Karpas-422 (cell line): ENCODE measurements around the gene STK24. TPM values are rescaled to one million over a fixed set of nuclear protein-coding genes. Genes with fewer than 3 reads are reported as not detected.

ENCODE experiments used
- DNase-seq: peaks from one replicate; pipeline ENCODE4 v3.0.0-alpha.2; 2015
- H2AFZ ChIP-seq: fragments of 200-600 bp; sonication (generic); 2 replicates; pipeline ENCODE4 v1.6.1; 2014; ENCODE audit warnings: antibody characterized with exemption, low read length, mixed read lengths
- H3K27ac ChIP-seq: fragments of 200-600 bp; sonication (generic); 2 replicates; pipeline ENCODE4 v1.5.1; 2014; ENCODE audit warnings: mild to moderate bottlenecking, low read length, moderate library complexity
- H3K27me3 ChIP-seq: fragments of 200-600 bp; sonication (generic); 2 replicates; pipeline ENCODE4 v1.6.1; 2014; ENCODE audit warnings: low read length, mixed read lengths
- H3K36me3 ChIP-seq: fragments of 200-600 bp; sonication (generic); 2 replicates; pipeline ENCODE4 v1.6.1; 2014; ENCODE audit warnings: low read length, mixed read lengths; ENCODE audit not compliant: insufficient read depth
- H3K4me1 ChIP-seq: fragments of 200-600 bp; sonication (generic); 2 replicates; pipeline ENCODE4 v1.6.1; 2014; ENCODE audit warnings: mild to moderate bottlenecking, low read length, mixed read lengths
- H3K4me2 ChIP-seq: fragments of 200-600 bp; sonication (generic); 2 replicates; pipeline ENCODE4 v1.6.1; 2014; ENCODE audit warnings: low read length, low read depth, mild to moderate bottlenecking; ENCODE audit not compliant: poor library complexity, severe bottlenecking
- H3K4me3 ChIP-seq: fragments of 200-600 bp; sonication (generic); 2 replicates; pipeline ENCODE4 v1.5.1; 2014; ENCODE audit warnings: mild to moderate bottlenecking, antibody characterized with exemption, low read length, mixed read lengths
- H3K79me2 ChIP-seq: fragments of 200-600 bp; sonication (generic); 2 replicates; pipeline ENCODE4 v1.6.1; 2014; ENCODE audit warnings: mild to moderate bottlenecking, low read length, mixed read lengths
- H3K9ac ChIP-seq: fragments of 200-600 bp; sonication (generic); 2 replicates; pipeline ENCODE4 v1.6.0; 2014; ENCODE audit warnings: low read length
- H3K9me2 ChIP-seq: fragments of 200-600 bp; sonication (generic), shearing (Covaris generic); replicated peaks from 2 replicates; pipeline ENCODE4 v1.6.0; 2014; ENCODE audit warnings: mild to moderate bottlenecking, low read length, moderate library complexity; ENCODE audit not compliant: insufficient read depth
- H3K9me3 ChIP-seq: fragments of 300-700, 200-600 bp; sonication (generic); 2 replicates; pipeline ENCODE4 v1.6.1; 2014; ENCODE audit warnings: low read length, mixed read lengths
- H4K20me1 ChIP-seq: fragments of 200-600 bp; sonication (generic); 2 replicates; pipeline ENCODE4 v1.6.1; 2014; ENCODE audit warnings: mild to moderate bottlenecking, antibody characterized with exemption, low read length, low read depth; ENCODE audit not compliant: insufficient read depth
- total RNA-seq: library from RNA; depleted of rRNA; stranded (reverse); fragments of >200 nt; shearing (Covaris generic); gene quantifications from 2 replicates; pipeline ENCODE4 v1.2.3, GENCODE V29; 2014; ENCODE audit warnings: low replicate concordance

Gene STK24
- total RNA-seq, 1 experiment from 2014 or later = 107 TPM

- H2AFZ ChIP-seq = no peak overlapping the region
- no peaks in the 10 kb centered on the region for H3K36me3 ChIP-seq
- H3K9me3 ChIP-seq = no peaks in the 10 kb centered on the region
- peaks cover 95% of the 10 kb centered on the region for H3K79me2 ChIP-seq
- H3K27ac ChIP-seq = no peak overlapping the region
- H3K4me2 ChIP-seq = peak overlapping the region; percentile 48
- H3K4me3 ChIP-seq = no peak overlapping the region
- DNase-seq = no peak
- H3K9me2 ChIP-seq = no peaks in the 10 kb centered on the region
- H4K20me1 ChIP-seq = peaks cover 73% of the 10 kb centered on the region
- H3K27me3 ChIP-seq = no peaks in the 10 kb centered on the region
- H3K9ac ChIP-seq = no peak overlapping the region
- H3K4me1 ChIP-seq = peaks cover 46% of the 10 kb centered on the region
Observed at GRCh38 chr13:98489446-98490194, 87.3 kb downstream of the STK24 start.

- Histone ChIP-seq H3K9me3 (no peaks in the 10 kb centered on the region), H3K9me2 (no peaks in the 10 kb centered on the region), H3K4me2 (peak overlapping the region; percentile 48), H3K9ac (no peak overlapping the region), H3K36me3 (no peaks in the 10 kb centered on the region), H3K79me2 (peaks cover 100% of the 10 kb centered on the region), H2AFZ (no peak overlapping the region), H3K27me3 (no peaks in the 10 kb centered on the region), H3K27ac (peak overlapping the region; percentile 45; the same call in 1 of the 2 replicates), H4K20me1 (peaks cover 79% of the 10 kb centered on the region), H3K4me3 (no peak overlapping the region), H3K4me1 (peaks cover 46% of the 10 kb centered on the region)
- peak; percentile 60 for DNase-seq
Observed at GRCh38 chr13:98488736-98489135, 88.2 kb downstream of the STK24 start.

GRCh38 chr13:98487522-98487921, 89.4 kb downstream of the STK24 start:
- Histone ChIP-seq H3K36me3 (no peaks in the 10 kb centered on the region), H3K27me3 (no peaks in the 10 kb centered on the region), H3K9me3 (no peaks in the 10 kb centered on the region), H3K4me2 (peak overlapping the region; percentile 48), H3K9me2 (no peaks in the 10 kb centered on the region), H3K4me1 (peaks cover 46% of the 10 kb centered on the region), H3K27ac (0 out of 2 replicates have a peak overlapping the region, but pooled peaks have one; percentile 25), H4K20me1 (peaks cover 89% of the 10 kb centered on the region), H3K9ac (no peak overlapping the region), H2AFZ (no peak overlapping the region), H3K79me2 (peaks cover 99% of the 10 kb centered on the region), H3K4me3 (no peak overlapping the region)
- peak; percentile 79 for DNase-seq

- H3K36me3 ChIP-seq = no peaks in the 10 kb centered on the region
- no peak for DNase-seq
- H3K4me2 ChIP-seq = no peak overlapping the region
- H3K27me3 ChIP-seq = no peaks in the 10 kb centered on the region
- H3K27ac ChIP-seq = no peak overlapping the region
- no peaks in the 10 kb centered on the region for H3K9me2 ChIP-seq
- H3K9ac ChIP-seq = no peak overlapping the region
- peaks cover 46% of the 10 kb centered on the region for H3K4me1 ChIP-seq
- H3K4me3 ChIP-seq = no peak overlapping the region
- no peaks in the 10 kb centered on the region for H3K9me3 ChIP-seq
- H4K20me1 ChIP-seq = peaks cover 84% of the 10 kb centered on the region
- H2AFZ ChIP-seq = no peak overlapping the region
- peaks cover 99% of the 10 kb centered on the region for H3K79me2 ChIP-seq
Observed at GRCh38 chr13:98487016-98487415, 89.9 kb downstream of the STK24 start.

GRCh38 chr13:98486412-98486811, 90.5 kb downstream of the STK24 start:
- Histone ChIP-seq H3K79me2 (peaks cover 99% of the 10 kb centered on the region), H3K4me3 (no peak overlapping the region), H3K9me3 (no peaks in the 10 kb centered on the region), H3K4me2 (no peak overlapping the region), H3K36me3 (no peaks in the 10 kb centered on the region), H2AFZ (no peak overlapping the region), H3K9ac (no peak overlapping the region), H4K20me1 (peaks cover 82% of the 10 kb centered on the region), H3K4me1 (peaks cover 44% of the 10 kb centered on the region), H3K27ac (no peak overlapping the region), H3K9me2 (no peaks in the 10 kb centered on the region), H3K27me3 (no peaks in the 10 kb centered on the region)
- DNase-seq = no peak

GRCh38 chr13:98485561-98485960, 91.3 kb downstream of the STK24 start:
- H3K9me2 ChIP-seq = no peaks in the 10 kb centered on the region
- no peaks in the 10 kb centered on the region for H3K27me3 ChIP-seq
- H3K4me2 ChIP-seq = no peak overlapping the region
- H3K4me3 ChIP-seq = no peak overlapping the region
- no peak overlapping the region for H3K27ac ChIP-seq
- H4K20me1 ChIP-seq = peaks cover 76% of the 10 kb centered on the region
- no peak for DNase-seq
- peaks cover 37% of the 10 kb centered on the region for H3K4me1 ChIP-seq
- no peak overlapping the region for H2AFZ ChIP-seq
- H3K79me2 ChIP-seq = peaks cover 99% of the 10 kb centered on the region
- no peaks in the 10 kb centered on the region for H3K36me3 ChIP-seq
- H3K9me3 ChIP-seq = no peaks in the 10 kb centered on the region
- H3K9ac ChIP-seq = no peak overlapping the region

GRCh38 chr13:98484289-98485219, 92.4 kb downstream of the STK24 start:
- Histone ChIP-seq H2AFZ (no peak overlapping the region), H3K36me3 (no peaks in the 10 kb centered on the region), H3K79me2 (peaks cover 98% of the 10 kb centered on the region), H3K4me3 (no peak overlapping the region), H3K27me3 (no peaks in the 10 kb centered on the region), H3K9ac (no peak overlapping the region), H3K4me1 (peaks cover 27% of the 10 kb centered on the region), H3K9me3 (no peaks in the 10 kb centered on the region), H3K4me2 (no peak overlapping the region), H3K27ac (no peak overlapping the region), H3K9me2 (no peaks in the 10 kb centered on the region), H4K20me1 (peaks cover 69% of the 10 kb centered on the region)
- no peak for DNase-seq

- Histone ChIP-seq H3K9me3 (no peaks in the 10 kb centered on the region), H3K4me2 (no peak overlapping the region), H3K9ac (no peak overlapping the region), H3K27ac (no peak overlapping the region), H4K20me1 (peaks cover 65% of the 10 kb centered on the region), H3K36me3 (no peaks in the 10 kb centered on the region), H3K9me2 (no peaks in the 10 kb centered on the region), H3K79me2 (peaks cover 98% of the 10 kb centered on the region), H3K4me3 (no peak overlapping the region), H3K4me1 (peaks cover 19% of the 10 kb centered on the region), H2AFZ (no peak overlapping the region), H3K27me3 (no peaks in the 10 kb centered on the region)
- DNase-seq = no peak
Observed at GRCh38 chr13:98483601-98484288, 93.2 kb downstream of the STK24 start.
